Hepatocyte (in vitro differentiated cells): ENCODE data around the gene MED9.

Experiments used
- EZH2 ChIP-seq: fragments of 200-600 bp; sonication (generic); IDR thresholded peaks from 2 replicates; pipeline ENCODE4 v1.6.1; 2016; ENCODE audit warnings: antibody characterized with exemption, mild to moderate bottlenecking, borderline replicate concordance
- TF ChIP-seq, protein P1 (sequence below): fragments of 200-600 bp; sonication (generic); IDR thresholded peaks from 2 replicates; pipeline ENCODE4 v1.5.1; 2016; ENCODE audit warnings: antibody characterized with exemption, mild to moderate bottlenecking; ENCODE audit not compliant: poor library complexity

DNA sequence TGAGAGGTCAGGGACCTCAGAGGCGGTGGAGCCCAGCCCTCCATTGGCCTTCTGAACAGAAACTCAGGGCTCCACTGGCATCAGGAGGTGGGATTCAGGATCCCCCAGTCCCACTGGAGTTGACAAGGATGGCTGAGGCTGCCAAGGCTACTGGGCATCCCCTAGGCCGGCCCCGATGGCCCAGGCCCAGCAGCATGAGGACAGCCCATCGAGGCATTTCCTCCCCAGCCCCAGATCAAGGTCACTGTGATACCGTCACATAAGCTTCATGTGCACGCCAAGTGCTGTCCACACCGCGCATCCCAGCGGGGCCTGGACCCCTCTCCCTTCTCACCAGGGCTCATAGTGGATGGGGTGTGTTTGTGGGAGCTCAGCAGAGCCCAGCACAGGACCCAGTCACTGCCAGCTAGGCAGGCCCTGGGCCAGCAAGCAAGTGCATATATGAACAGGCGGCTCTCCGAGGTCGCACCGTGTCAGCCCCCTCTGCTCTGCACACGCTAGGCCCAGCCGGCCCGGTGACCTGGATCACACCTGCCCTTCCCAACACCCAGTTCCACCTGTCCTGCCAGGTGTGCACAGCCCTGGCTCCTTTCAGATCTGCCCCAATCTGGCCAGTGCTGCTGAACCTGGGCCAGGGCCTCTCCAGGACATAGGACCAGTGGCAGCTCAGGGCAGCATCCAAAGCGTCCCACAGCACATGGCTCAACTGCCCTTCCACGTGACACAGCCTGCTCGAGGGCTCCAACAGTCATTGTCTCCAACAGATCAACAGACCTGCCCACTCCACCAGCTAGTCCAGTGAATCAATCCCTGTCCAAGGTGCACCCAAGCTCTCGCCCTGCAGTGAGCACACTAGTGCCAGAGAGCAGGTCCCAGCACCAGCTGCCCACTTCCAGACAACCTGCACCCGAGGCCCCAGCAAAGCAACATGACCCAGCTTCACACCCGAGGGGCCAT lies 52.2 kb downstream of the MED9 start:
- TF ChIP-seq, protein P1, sequence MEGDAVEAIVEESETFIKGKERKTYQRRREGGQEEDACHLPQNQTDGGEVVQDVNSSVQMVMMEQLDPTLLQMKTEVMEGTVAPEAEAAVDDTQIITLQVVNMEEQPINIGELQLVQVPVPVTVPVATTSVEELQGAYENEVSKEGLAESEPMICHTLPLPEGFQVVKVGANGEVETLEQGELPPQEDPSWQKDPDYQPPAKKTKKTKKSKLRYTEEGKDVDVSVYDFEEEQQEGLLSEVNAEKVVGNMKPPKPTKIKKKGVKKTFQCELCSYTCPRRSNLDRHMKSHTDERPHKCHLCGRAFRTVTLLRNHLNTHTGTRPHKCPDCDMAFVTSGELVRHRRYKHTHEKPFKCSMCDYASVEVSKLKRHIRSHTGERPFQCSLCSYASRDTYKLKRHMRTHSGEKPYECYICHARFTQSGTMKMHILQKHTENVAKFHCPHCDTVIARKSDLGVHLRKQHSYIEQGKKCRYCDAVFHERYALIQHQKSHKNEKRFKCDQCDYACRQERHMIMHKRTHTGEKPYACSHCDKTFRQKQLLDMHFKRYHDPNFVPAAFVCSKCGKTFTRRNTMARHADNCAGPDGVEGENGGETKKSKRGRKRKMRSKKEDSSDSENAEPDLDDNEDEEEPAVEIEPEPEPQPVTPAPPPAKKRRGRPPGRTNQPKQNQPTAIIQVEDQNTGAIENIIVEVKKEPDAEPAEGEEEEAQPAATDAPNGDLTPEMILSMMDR, result no peak
- no peak for TF ChIP-seq EZH2
